Activated naive CD8-positive, alpha-beta T cell (primary cell): ENCODE results near the gene TPH2.

ENCODE experiments used
- H3K27ac Mint-ChIP-seq: one replicate; pipeline ENCODE4 v1.8.0; 2021; ENCODE audit warnings: mixed read lengths
- H3K27me3 Mint-ChIP-seq: one replicate; pipeline ENCODE4 v1.8.0; 2021; ENCODE audit warnings: mixed read lengths
- H3K36me3 Mint-ChIP-seq: one replicate; pipeline ENCODE4 v1.8.0; 2021; ENCODE audit warnings: mixed read lengths
- H3K4me1 Mint-ChIP-seq: one replicate; pipeline ENCODE4 v1.8.0; 2021; ENCODE audit warnings: low read depth, mixed read lengths
- H3K4me3 Mint-ChIP-seq: one replicate; pipeline ENCODE4 v1.8.0; 2021; ENCODE audit warnings: mild to moderate bottlenecking, mixed read lengths
- H3K9me3 Mint-ChIP-seq: one replicate; pipeline ENCODE4 v1.8.0; 2021; ENCODE audit warnings: low read depth, mixed read lengths

Gene TPH2

GRCh38 chr12:72081777-72082176 lies 143.1 kb downstream of the TPH2 start:
- no peak overlapping the region for H3K4me3 Mint-ChIP-seq
- H3K9me3 Mint-ChIP-seq = no peaks in the 10 kb centered on the region
- no peaks in the 10 kb centered on the region for H3K4me1 Mint-ChIP-seq
- no peaks in the 10 kb centered on the region for H3K36me3 Mint-ChIP-seq
- no peak overlapping the region for H3K27ac Mint-ChIP-seq
- peaks cover 6% of the 10 kb centered on the region for H3K27me3 Mint-ChIP-seq
